Rectal smooth muscle tissue (tissue), 1 donor: ENCODE measurements around the gene DNAJA1.
"Not testable (repeated sequence)": the region's sequence is repeated elsewhere in the genome, so short reads cannot be mapped to it uniquely, and the experiment has no call there.

Source experiments
- H3K27ac ChIP-seq: one replicate; pipeline ENCODE4 v1.7.0; 2013; ENCODE audit warnings: low read depth, low read length, inconsistent platforms
- H3K27me3 ChIP-seq: one replicate; pipeline ENCODE4 v1.7.0; 2013; ENCODE audit warnings: low read length; ENCODE audit not compliant: control insufficient read depth, insufficient read depth
- H3K36me3 ChIP-seq: one replicate; pipeline ENCODE4 v1.7.0; 2013; ENCODE audit warnings: low read length; ENCODE audit not compliant: control insufficient read depth, insufficient read depth
- H3K4me1 ChIP-seq: one replicate; pipeline ENCODE4 v1.7.0; 2013; ENCODE audit warnings: low read length; ENCODE audit not compliant: control insufficient read depth, insufficient read depth
- H3K4me3 ChIP-seq: one replicate; pipeline ENCODE4 v1.7.0; 2013; ENCODE audit warnings: low read length
- H3K9ac ChIP-seq: one replicate; pipeline ENCODE4 v1.7.0; 2013; ENCODE audit warnings: low read length

The DNAJA1 gene

GRCh38 chr9:33024966-33025571 lies at the start of gene DNAJA1:
DNAJA1 (plus strand) TSS chr9:33025273; CDS start chr9:33026485, 1,212 bp downstream.
- H3K36me3 ChIP-seq: peaks cover 11% of the 10 kb centered on the region
- peak within 1 kb of the TSS; percentile 94 for H3K9ac ChIP-seq
- peak within 1 kb of the TSS; percentile 98 for H3K4me3 ChIP-seq
- no peaks in the 10 kb centered on the region for H3K27me3 ChIP-seq
- H3K27ac ChIP-seq: peak within 1 kb of the TSS; percentile 96
- peaks cover 20% of the 10 kb centered on the region for H3K4me1 ChIP-seq

DNA sequence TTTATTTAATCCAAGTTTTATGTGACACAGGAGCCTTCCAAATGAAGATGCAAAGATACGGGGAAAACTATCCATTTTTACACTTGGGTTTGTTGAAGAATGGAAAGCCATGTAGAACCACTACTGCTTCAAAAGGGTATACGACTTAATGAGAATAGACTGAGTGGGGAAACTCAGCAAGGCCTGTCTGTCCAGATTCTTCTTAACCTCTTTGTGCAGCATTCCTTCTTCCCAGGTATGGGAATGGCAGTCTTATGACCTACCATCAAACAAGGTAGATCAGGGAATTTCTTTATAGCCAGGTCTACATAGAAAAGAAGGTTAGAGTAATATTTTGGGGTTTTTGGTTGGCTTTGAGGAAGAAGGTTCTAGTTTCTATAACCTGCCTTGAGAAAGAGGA lies 47.0 kb upstream of the DNAJA1 start:
- H3K9ac ChIP-seq: no peak overlapping the region
- no peak overlapping the region for H3K27ac ChIP-seq
- no peak overlapping the region for H3K4me3 ChIP-seq
- peaks cover 19% of the 10 kb centered on the region for H3K36me3 ChIP-seq
- no peaks in the 10 kb centered on the region for H3K27me3 ChIP-seq
- no peaks in the 10 kb centered on the region for H3K4me1 ChIP-seq

GRCh38 chr9:32986971-32987370 lies 38.1 kb upstream of the DNAJA1 start:
- Histone ChIP-seq H3K27me3 (no peaks in the 10 kb centered on the region), H3K4me1 (no peaks in the 10 kb centered on the region), H3K36me3 (peaks cover 24% of the 10 kb centered on the region), H3K9ac (no peak overlapping the region), H3K4me3 (no peak overlapping the region), H3K27ac (no peak overlapping the region)

DNA sequence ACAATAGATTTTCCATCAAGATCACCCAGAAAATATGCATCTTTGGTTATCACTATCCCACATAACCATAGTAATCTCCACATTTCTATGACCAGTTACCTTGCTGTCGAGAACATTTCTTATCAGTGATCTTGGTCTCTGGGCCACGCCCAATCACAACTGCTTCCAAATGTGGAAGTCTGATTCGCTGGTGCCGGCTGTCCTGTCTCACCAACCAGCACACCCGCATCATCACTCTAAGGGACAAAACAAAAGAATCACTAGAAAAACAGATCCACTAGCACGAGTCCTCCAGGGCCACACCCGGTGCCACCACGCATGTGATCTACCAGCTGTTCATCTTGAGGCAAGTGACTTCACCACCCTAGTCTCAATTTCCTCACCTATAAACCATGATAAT lies 35.4 kb upstream of the DNAJA1 start:
- no peaks in the 10 kb centered on the region for H3K27me3 ChIP-seq
- H3K9ac ChIP-seq: no peak overlapping the region
- H3K27ac ChIP-seq: no peak overlapping the region
- H3K36me3 ChIP-seq: peaks cover 17% of the 10 kb centered on the region
- no peaks in the 10 kb centered on the region for H3K4me1 ChIP-seq
- H3K4me3 ChIP-seq: no peak overlapping the region

DNA sequence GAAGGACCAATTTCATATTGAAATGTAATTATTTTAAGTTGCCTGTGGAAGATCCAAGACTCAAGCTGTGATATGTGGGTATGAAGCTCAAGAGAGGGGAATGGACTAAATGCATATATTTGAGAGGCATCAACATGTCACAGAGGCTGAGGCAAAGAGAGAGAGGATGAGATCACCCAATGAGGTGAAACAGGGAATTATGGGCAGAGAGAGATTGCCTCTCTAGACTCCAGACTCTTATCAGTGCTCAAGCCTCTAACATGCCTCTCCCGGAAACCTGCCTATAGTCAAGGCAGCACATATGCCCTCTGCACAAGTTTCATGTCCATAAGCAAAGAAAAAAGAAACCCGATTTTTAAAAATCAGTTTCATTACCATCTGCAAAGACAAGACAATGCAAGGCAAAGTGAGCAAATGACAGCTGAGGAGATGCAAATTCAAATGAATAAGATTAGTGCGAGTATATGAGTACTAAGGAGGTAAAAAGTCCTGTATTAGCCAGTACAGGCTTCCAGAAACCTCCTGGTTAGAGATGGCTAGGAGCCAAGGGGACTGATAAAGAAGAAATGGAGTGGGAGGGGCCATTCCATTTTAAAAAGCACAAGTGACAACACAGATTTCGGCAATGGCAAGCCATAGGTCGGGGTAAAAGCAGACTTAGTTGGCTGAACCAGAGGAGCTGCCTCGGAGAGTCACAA lies 33.0 kb upstream of the DNAJA1 start:
- Histone ChIP-seq H3K4me1 (no peaks in the 10 kb centered on the region), H3K9ac (no peak overlapping the region), H3K4me3 (no peak overlapping the region), H3K36me3 (peaks cover 19% of the 10 kb centered on the region), H3K27me3 (no peaks in the 10 kb centered on the region), H3K27ac (no peak overlapping the region)

DNA sequence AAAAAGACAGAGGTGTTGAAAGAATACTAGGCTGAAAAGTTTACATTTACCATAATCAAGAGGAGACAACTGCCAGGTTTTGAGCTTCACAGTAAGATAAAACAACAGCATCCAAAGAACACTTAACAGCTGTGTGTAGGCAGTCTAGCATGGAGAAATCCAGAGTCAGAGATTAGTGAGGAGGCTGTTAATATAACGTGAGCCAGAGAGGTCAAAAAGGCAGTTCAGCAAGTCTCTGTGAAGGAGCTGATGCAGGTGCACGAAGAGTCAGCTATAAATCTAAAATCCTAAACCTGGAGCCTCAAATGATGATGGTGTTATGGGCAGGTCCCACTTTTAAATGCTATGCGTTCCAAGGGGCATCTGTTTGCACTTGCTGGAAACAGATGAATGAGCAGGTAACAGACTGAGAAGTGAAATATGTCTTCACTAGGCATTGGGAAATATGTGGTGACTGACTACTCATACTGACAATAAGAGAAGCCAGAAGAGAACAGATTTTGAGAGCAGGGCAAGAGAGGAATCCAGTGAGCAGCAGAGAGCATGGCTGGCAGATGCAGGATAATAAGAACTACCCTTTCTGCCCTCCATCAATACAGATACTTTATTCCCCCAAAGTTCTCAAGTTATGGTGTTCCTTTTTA lies 32.4 kb upstream of the DNAJA1 start:
- Histone ChIP-seq H3K36me3 (peaks cover 14% of the 10 kb centered on the region), H3K4me3 (no peak overlapping the region), H3K27me3 (no peaks in the 10 kb centered on the region), H3K9ac (no peak overlapping the region), H3K4me1 (no peaks in the 10 kb centered on the region), H3K27ac (no peak overlapping the region)

GRCh38 chr9:33000682-33001055 lies 24.4 kb upstream of the DNAJA1 start:
- peak overlapping the region; percentile 99 for H3K4me3 ChIP-seq
- not testable (repeated sequence) for H3K27me3 ChIP-seq, H3K4me1 ChIP-seq, H3K36me3 ChIP-seq
- peak overlapping the region; percentile 98 for H3K9ac ChIP-seq
- peak overlapping the region; percentile 94 for H3K27ac ChIP-seq

- not testable (repeated sequence) for H3K4me1 ChIP-seq, H3K27me3 ChIP-seq, H3K4me3 ChIP-seq, H3K36me3 ChIP-seq, H3K9ac ChIP-seq, H3K27ac ChIP-seq
These were observed 19.7 kb upstream of the DNAJA1 start for GRCh38 chr9:33005335-33005734.

DNA sequence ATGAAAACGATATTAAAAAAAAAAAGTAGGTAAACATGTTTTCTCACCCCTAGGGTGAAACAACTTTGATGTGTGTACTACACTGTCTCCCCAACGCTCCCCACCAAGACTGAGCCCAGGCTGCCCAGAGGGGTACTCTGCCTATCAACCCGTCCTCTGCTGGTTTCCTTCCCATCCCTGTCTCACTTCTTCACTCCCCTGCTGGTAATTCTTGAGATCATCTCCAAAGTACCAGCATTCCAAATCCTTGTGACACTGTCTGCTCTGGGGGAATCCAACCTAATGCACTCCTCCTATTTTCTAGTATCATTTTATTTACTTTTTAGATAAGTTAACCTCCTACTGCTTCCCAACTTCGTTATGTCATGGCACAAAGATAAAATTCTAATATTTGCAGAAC lies 17.3 kb upstream of the DNAJA1 start:
- no peak overlapping the region for H3K27ac ChIP-seq
- no peaks in the 10 kb centered on the region for H3K36me3 ChIP-seq
- H3K9ac ChIP-seq: no peak overlapping the region
- H3K27me3 ChIP-seq: no peaks in the 10 kb centered on the region
- no peaks in the 10 kb centered on the region for H3K4me1 ChIP-seq
- no peak overlapping the region for H3K4me3 ChIP-seq

DNA sequence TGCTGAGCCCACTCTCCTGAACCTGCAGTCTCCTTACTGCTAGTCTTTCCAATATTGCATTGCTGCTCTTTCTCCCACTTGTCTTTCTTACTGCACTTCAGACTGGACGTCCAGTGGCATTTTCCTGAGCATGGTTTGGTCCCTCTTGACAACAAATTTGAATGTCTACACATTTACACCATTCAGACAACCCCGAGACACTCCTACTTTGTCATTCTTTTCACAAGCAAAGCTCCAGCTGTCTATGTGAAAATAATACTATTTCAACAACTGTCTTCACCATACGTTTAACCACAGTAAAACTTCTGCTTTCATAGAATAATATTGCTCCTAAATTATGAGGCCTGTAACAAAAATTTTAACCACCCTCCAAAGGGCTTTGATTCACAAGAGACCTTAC lies 13.2 kb upstream of the DNAJA1 start:
- no peak overlapping the region for H3K27ac ChIP-seq
- H3K4me1 ChIP-seq: no peaks in the 10 kb centered on the region
- H3K9ac ChIP-seq: no peak overlapping the region
- no peak overlapping the region for H3K4me3 ChIP-seq
- no peaks in the 10 kb centered on the region for H3K36me3 ChIP-seq
- H3K27me3 ChIP-seq: no peaks in the 10 kb centered on the region

DNA sequence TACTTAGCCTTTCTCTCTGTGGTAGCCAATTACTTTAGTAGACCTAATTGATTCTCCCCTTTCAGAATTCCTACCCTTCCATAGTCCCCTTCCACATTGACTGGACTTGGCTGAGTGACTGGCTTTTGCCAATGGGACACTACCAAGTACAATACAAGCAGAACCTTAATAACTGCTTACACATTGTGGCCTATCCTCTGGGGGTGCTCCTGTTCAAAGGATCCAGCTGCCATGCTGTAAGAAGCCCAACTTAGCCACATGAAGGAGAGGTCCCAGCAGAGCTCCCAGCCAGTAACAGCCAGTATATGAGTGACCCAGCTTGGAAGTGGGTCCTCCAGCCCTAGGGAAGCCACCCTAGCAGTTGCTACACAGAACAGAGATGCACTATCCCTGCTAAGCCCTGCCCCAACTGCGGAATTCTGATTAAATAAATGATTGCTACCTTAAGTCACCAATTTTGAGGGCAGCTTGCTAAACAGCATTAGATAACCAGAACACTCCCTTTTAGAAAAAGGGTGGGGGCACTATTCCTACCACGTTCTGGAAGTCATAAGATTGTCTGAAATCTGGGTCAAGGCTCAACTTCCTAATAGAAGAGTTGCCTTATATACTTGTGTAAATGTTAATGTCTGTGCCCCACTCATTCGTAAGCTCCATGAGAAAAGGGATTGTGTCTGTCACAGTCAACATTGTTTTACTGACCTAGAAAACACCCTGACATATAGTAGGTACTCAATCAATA lies 12.6 kb upstream of the DNAJA1 start:
- Histone ChIP-seq H3K27me3 (no peaks in the 10 kb centered on the region), H3K4me3 (no peak overlapping the region), H3K27ac (no peak overlapping the region), H3K36me3 (no peaks in the 10 kb centered on the region), H3K4me1 (no peaks in the 10 kb centered on the region), H3K9ac (no peak overlapping the region)

DNA sequence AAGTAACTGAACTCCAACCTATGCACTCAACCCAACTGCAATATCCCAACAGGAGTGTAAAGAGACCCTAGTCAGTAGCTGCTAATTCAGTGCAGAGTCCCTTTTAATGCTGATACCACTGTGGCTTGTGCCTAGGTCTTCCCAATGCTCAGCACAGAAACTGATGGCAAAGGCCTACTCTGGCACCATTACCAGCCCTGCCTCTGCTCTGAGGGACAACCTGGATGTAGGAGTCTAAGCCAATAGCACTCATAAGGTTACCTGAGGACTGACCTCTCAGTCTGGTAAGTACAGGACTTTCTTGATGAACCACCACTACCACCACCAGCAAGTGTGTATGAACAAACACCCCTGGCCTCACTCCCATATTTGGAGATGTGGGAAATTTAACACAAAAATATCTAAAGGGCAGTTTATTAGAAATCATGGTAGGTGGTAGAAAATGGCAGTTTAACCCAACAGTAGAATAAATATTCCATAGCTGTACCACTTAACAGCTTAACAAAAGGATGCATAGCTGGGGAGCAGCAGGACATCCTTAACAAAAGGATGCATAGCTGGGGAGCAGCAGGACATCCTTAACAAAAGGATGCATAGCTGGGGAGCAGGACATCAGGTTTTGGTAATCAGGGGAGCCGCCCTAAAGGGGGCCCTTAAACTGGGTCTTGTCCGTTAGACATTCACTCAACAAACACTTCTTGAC lies 11.0 kb upstream of the DNAJA1 start:
- H3K27ac ChIP-seq: no peak overlapping the region
- no peak overlapping the region for H3K4me3 ChIP-seq
- H3K36me3 ChIP-seq: no peaks in the 10 kb centered on the region
- H3K4me1 ChIP-seq: no peaks in the 10 kb centered on the region
- no peaks in the 10 kb centered on the region for H3K27me3 ChIP-seq
- H3K9ac ChIP-seq: no peak overlapping the region
